A673 (cell line): ENCODE data around the gene FGD4. TPM values are rescaled to one million over a fixed set of nuclear protein-coding genes. Genes with fewer than 3 reads are reported as not detected.

Source experiments
- BruUV-seq: library from RNA; stranded (reverse); fragments of 400-500 nt; replicated peaks from 2 replicates; lab custom pipeline; 2021; lab: Mats Ljungman, UMichigan
- CTCF ChIA-PET: fragments of 300-600 bp; sonication (Branson Sonifier 250); formaldehyde crosslinking; loops from one replicate; lab custom pipeline; 2022; ENCODE audit warnings: antibody characterized with exemption; lab: Charles Lee
- POLR2A ChIA-PET: fragments of 300-600 bp; sonication (Branson Sonifier 250); formaldehyde crosslinking; loops from one replicate; lab custom pipeline; 2022; ENCODE audit warnings: antibody characterized with exemption; ENCODE audit not compliant: low non-redundant PET; lab: Charles Lee
- DNase-seq: peaks from one replicate; pipeline ENCODE4 v3.0.0-alpha.2; 2015; ENCODE audit warnings: low spot score
- H3K27ac ChIP-seq: fragments of 200-600 bp; sonication (generic); 2 replicates; pipeline ENCODE4 v1.5.1; 2016; ENCODE audit warnings: mixed run types, low read depth, mild to moderate bottlenecking, mixed read lengths, antibody characterized with exemption, low read length; ENCODE audit not compliant: poor library complexity, severe bottlenecking
- H3K27me3 ChIP-seq: fragments of 200-600 bp; sonication (generic); replicated peaks from 2 replicates; pipeline ENCODE4 v1.6.1; 2017; ENCODE audit warnings: mixed run types, low read depth, mild to moderate bottlenecking, mixed read lengths, antibody characterized with exemption, low read length; ENCODE audit not compliant: insufficient read depth, poor library complexity
- H3K36me3 ChIP-seq: fragments of 200-600 bp; sonication (generic); 2 replicates; pipeline ENCODE4 v1.6.1; 2016; ENCODE audit warnings: mixed run types, mild to moderate bottlenecking, mixed read lengths, antibody characterized with exemption, low read length; ENCODE audit not compliant: insufficient read depth, poor library complexity, severe bottlenecking
- H3K4me1 ChIP-seq: fragments of 200-600 bp; sonication (generic); 2 replicates; pipeline ENCODE4 v1.6.1; 2017; ENCODE audit warnings: mixed run types, mild to moderate bottlenecking, mixed read lengths, antibody characterized with exemption, low read length; ENCODE audit not compliant: insufficient read depth, poor library complexity, severe bottlenecking
- H3K4me3 ChIP-seq: fragments of 200-600 bp; sonication (generic); 2 replicates; pipeline ENCODE4 v1.5.1; 2016; ENCODE audit warnings: low read depth, mixed run types, mild to moderate bottlenecking, mixed read lengths, low read length; ENCODE audit not compliant: poor library complexity, severe bottlenecking
- H3K9me3 ChIP-seq: fragments of 200-600 bp; sonication (generic); 2 replicates; pipeline ENCODE4 v1.6.1; 2016; ENCODE audit warnings: mixed run types, low read depth, mild to moderate bottlenecking, mixed read lengths, antibody characterized with exemption, low read length; ENCODE audit not compliant: poor library complexity, severe bottlenecking
- EZH2 ChIP-seq: fragments of 200-600 bp; sonication (generic); IDR thresholded peaks from 2 replicates; pipeline ENCODE4 v1.6.1; 2017; ENCODE audit warnings: borderline replicate concordance, low read depth, mild to moderate bottlenecking, mixed read lengths, antibody characterized with exemption, low read length; ENCODE audit not compliant: poor library complexity, severe bottlenecking
- intact Hi-C: fragments of 100-400 bp; cut with micrococcal nuclease; formaldehyde crosslinking; loops from one replicate; pipeline ENCODE4 v1.10.0; 2022; ENCODE audit not compliant: unreplicated experiment
- total RNA-seq: library from RNA; stranded (reverse); gene quantifications from 2 replicates; pipeline ENCODE4 v1.2.3, GENCODE V29; 2021
- TF ChIP-seq, protein P1 (sequence below): fragments of 300-800, 200-600 bp; sonication (generic); conservative IDR thresholded peaks from 2 replicates; pipeline ENCODE4 v1.5.1; 2017; ENCODE audit warnings: low read depth, mild to moderate bottlenecking, antibody characterized with exemption, low read length, moderate library complexity, mixed read lengths

FGD4 gene
- total RNA-seq, 1 experiment from 2014 or later, result 21.5 TPM

DNA sequence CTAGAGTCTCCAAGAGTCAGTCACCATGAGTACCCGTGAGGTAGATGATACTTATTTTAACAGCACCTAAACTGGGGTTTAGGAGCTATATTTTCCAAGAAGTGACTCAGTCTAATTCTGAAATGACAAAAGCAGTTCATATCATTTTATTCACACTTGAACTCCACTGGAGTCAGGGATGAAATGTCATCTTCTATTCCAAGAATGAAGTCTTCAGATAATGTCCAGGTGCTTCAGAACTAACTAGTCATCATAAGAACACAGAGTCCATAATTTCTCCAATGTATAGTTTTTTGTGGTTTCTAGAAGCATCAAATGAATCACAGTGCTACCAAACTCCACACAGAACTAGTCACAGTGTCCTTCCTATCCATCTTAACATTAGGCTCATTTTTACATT lies 293.0 kb downstream of the FGD4 start:
- H3K27ac ChIP-seq, result no peak overlapping the region
- peaks cover 3% of the 10 kb centered on the region for H3K4me1 ChIP-seq
- H3K36me3 ChIP-seq, result no peaks in the 10 kb centered on the region
- H3K27me3 ChIP-seq, result no peaks in the 10 kb centered on the region
- no peak for DNase-seq
- BruUV-seq, result no TSS peak
- H3K9me3 ChIP-seq, result no peaks in the 10 kb centered on the region
- POLR2A ChIA-PET, result no interaction called here
- intact Hi-C loops, result no loop called here
- CTCF ChIA-PET, result no interaction called here
- TF ChIP-seq, protein P1, sequence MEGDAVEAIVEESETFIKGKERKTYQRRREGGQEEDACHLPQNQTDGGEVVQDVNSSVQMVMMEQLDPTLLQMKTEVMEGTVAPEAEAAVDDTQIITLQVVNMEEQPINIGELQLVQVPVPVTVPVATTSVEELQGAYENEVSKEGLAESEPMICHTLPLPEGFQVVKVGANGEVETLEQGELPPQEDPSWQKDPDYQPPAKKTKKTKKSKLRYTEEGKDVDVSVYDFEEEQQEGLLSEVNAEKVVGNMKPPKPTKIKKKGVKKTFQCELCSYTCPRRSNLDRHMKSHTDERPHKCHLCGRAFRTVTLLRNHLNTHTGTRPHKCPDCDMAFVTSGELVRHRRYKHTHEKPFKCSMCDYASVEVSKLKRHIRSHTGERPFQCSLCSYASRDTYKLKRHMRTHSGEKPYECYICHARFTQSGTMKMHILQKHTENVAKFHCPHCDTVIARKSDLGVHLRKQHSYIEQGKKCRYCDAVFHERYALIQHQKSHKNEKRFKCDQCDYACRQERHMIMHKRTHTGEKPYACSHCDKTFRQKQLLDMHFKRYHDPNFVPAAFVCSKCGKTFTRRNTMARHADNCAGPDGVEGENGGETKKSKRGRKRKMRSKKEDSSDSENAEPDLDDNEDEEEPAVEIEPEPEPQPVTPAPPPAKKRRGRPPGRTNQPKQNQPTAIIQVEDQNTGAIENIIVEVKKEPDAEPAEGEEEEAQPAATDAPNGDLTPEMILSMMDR, result no peak
- TF ChIP-seq EZH2, result no peak
- H3K4me3 ChIP-seq, result no peak overlapping the region

DNA sequence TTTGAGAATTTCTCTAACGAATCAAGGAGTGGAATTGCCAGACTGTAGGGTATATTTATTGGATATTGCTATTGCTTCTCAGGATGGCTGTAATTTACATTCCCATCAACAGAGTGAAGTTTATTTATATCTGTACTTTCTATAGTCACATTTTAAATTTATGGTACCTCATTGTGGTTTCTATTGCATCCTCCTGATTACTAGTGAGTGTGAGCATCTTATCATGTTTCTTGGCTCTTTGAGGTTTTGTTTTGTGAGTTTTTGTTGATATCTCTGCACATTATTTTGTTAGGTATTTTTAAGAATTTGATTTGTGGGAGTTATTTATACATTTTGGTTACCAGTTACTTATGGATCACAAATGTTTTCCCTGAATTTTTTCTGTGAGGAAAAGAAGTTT lies 293.7 kb downstream of the FGD4 start:
- intact Hi-C loops, result no loop called here
- peaks cover 9% of the 10 kb centered on the region for H3K4me1 ChIP-seq
- no TSS peak for BruUV-seq
- no peaks in the 10 kb centered on the region for H3K36me3 ChIP-seq
- H3K27ac ChIP-seq, result no peak overlapping the region
- POLR2A ChIA-PET, result no interaction called here
- H3K4me3 ChIP-seq, result no peak overlapping the region
- CTCF ChIA-PET, result no interaction called here
- no peak for DNase-seq
- H3K9me3 ChIP-seq, result no peaks in the 10 kb centered on the region
- TF ChIP-seq EZH2, result no peak
- TF ChIP-seq, protein P1, result no peak
- no peaks in the 10 kb centered on the region for H3K27me3 ChIP-seq
